K562 (cell line): Measurements from ENCODE around the gene GCGR. TPM values are rescaled to one million over a fixed set of nuclear protein-coding genes. Genes with fewer than 3 reads are reported as not detected.
A peak's percentile ranks its signal among the peaks of the same experiment; 100 is the strongest.

ENCODE experiments used
- AFF1 ChIP-seq, 2 experiments: fragments of 450-650 bp; IDR thresholded peaks; 2 replicates each; pipeline ENCODE4 v1.6.1; 2018; ENCODE audit warnings: mild to moderate bottlenecking in 2 of 2, low read depth in 1 of 2; ENCODE audit not compliant: partially characterized antibody in 2 of 2
- CEBPB ChIP-seq: fragments of 450-650 bp; IDR thresholded peaks from 2 replicates; pipeline ENCODE4 v1.6.1; 2016; ENCODE audit warnings: missing genetic modification characterization, missing compliant biosample characterization
- CREB3L1 ChIP-seq: fragments of 450-650 bp; IDR thresholded peaks from 2 replicates; pipeline ENCODE4 v1.6.1; 2014; ENCODE audit warnings: low read depth, mild to moderate bottlenecking, moderate library complexity, borderline replicate concordance
- GTF2A2 ChIP-seq: IDR thresholded peaks from 2 replicates; pipeline ENCODE4 v1.6.1; 2016; ENCODE audit warnings: mild to moderate bottlenecking, missing genetic modification characterization, missing compliant biosample characterization
- HLTF ChIP-seq: fragments of 450-650 bp; IDR thresholded peaks from 2 replicates; pipeline ENCODE4 v1.6.1; 2016
- MYC ChIP-seq, 2 experiments: fragments of 250-450 bp in 1 of 2; sonication (Bioruptor Pico) in 1 of 2; IDR thresholded peaks; 2 replicates each; pipeline versions ENCODE4 v1.5.1 to v1.6.1; 2012 to 2021; ENCODE audit warnings: low read depth in 2 of 2, borderline replicate concordance in 1 of 2, improper control_type of control experiment in 1 of 2, low read length in 1 of 2, mild to moderate bottlenecking in 1 of 2, moderate library complexity in 1 of 2
- POU5F1 ChIP-seq: fragments of 150-350 bp; IDR thresholded peaks from 2 replicates; pipeline ENCODE4 v1.6.1; 2014; ENCODE audit warnings: borderline replicate concordance, low read length, low read depth, mild to moderate bottlenecking; ENCODE audit not compliant: partially characterized antibody
- RBM17 ChIP-seq: fragments of 200-400 bp; formaldehyde crosslinking; IDR thresholded peaks from 2 replicates; pipeline ENCODE4 v1.6.1; 2017; ENCODE audit warnings: low read depth, mild to moderate bottlenecking, low read length, borderline replicate concordance
- RBM25 ChIP-seq: fragments of 200-400 bp; formaldehyde crosslinking; IDR thresholded peaks from 2 replicates; pipeline ENCODE4 v1.6.1; 2018; ENCODE audit warnings: low read length, low read depth, moderate library complexity; ENCODE audit not compliant: severe bottlenecking
- TCFL5 ChIP-seq: fragments of 250-450 bp; sonication (Bioruptor Pico); conservative IDR thresholded peaks from 2 replicates; pipeline ENCODE4 v1.6.1; 2021; ENCODE audit warnings: mild to moderate bottlenecking, moderate library complexity, matching md5 sums
- XRCC4 ChIP-seq: IDR thresholded peaks from one replicate; pipeline ENCODE4 v1.6.1; 2011; ENCODE audit not compliant: insufficient read depth, insufficient read length; ENCODE audit errors: extremely low read depth
- ZC3H11A ChIP-seq: IDR thresholded peaks from 2 replicates; pipeline ENCODE4 v1.6.1; 2012; ENCODE audit warnings: low read depth, low read length, improper control_type of control experiment
- ZNF23 ChIP-seq: fragments of 250-450 bp; sonication (Bioruptor Pico); IDR thresholded peaks from 2 replicates; pipeline ENCODE4 v1.4.0; 2020; ENCODE audit warnings: mild to moderate bottlenecking
- ZNF41 ChIP-seq: fragments of 250-450 bp; sonication (Bioruptor Pico); conservative IDR thresholded peaks from 2 replicates; pipeline ENCODE4 v1.4.0; 2020; ENCODE audit warnings: mild to moderate bottlenecking
- ZNF655 ChIP-seq: fragments of 250-450 bp; sonication (Bioruptor Pico); IDR thresholded peaks from 2 replicates; pipeline ENCODE4 v1.5.0; 2021
- ZNF696 ChIP-seq: fragments of 250-450 bp; sonication (Bioruptor Pico); conservative IDR thresholded peaks from 2 replicates; pipeline ENCODE4 v1.4.0; 2020; ENCODE audit warnings: mild to moderate bottlenecking, moderate library complexity
- polyA plus RNA-seq, 8 experiments: library from polyadenylated mRNA; depleted of rRNA in 4 of 8; stranded (reverse) in 5 of 8; unstranded in 3 of 8; fragments of >200 nt; fragmentation: Nextera tagmentation in 2 of 8; fragmentation: Illumina TruSeq in 1 of 8; extraction: Ambion mirVana in 2 of 8; extraction: Trizol in 1 of 8; gene quantifications; 2 replicates each; pipeline versions ENCODE4 v1.2.1 to v1.2.3, GENCODE V29; 2011 to 2014; ENCODE audit warnings: inconsistent platforms in 1 of 8, missing spikeins in 1 of 8
- total RNA-seq, 7 experiments: library from RNA; depleted of rRNA in 6 of 7; stranded (reverse); fragments of >200 nt in 6 of 7; fragmentation: Illumina TruSeq in 2 of 7; extraction: Trizol in 2 of 7; gene quantifications; 2 replicates each; pipeline versions ENCODE4 v1.2.1 to v1.2.3, GENCODE V29; 2011 to 2021; ENCODE audit warnings: low replicate concordance in 1 of 7
- TF ChIP-seq, protein P1 (sequence below): fragments of 450-650 bp; IDR thresholded peaks from 2 replicates; pipeline ENCODE4 v1.7.0; 2016; ENCODE audit warnings: borderline replicate concordance

The GCGR gene
- total and polyA plus RNA-seq, 9 of the 15 experiments (the other 6 are each of a cell fraction or from before 2014, with no cell fraction given) = not detected

- TF ChIP-seq ZNF655 (CRISPR knock-in tag) (no peak), AFF1 (IDR thresholded peaks at IDR 0.05; ENCODE audit: low read depth in 1 of 2, partially characterized antibody in 2 of 2) (no peak), ZNF696 (CRISPR knock-in tag) (no peak), ZNF23 (CRISPR knock-in tag) (no peak), GTF2A2 (tag) (no peak), XRCC4 (no peak), CREB3L1 (peak; percentile 74; the same call in 1 of the 2 replicates), ZNF41 (CRISPR knock-in tag) (no peak), POU5F1 (no peak), MYC (IDR thresholded peaks at IDR 0.05; ENCODE audit: low read depth, low read length) (peak; percentile 80), MYC (CRISPR knock-in tag; IDR thresholded peaks at IDR 0.05; ENCODE audit: borderline replicate concordance, low read depth) (no peak), RBM25 (no peak), ZC3H11A (no peak), TCFL5 (no peak), CEBPB (peak; percentile 34; the same call in 1 of the 2 replicates), HLTF (peak; percentile 61; the same call in 1 of the 2 replicates), RBM17 (no peak)
- TF ChIP-seq, protein P1, sequence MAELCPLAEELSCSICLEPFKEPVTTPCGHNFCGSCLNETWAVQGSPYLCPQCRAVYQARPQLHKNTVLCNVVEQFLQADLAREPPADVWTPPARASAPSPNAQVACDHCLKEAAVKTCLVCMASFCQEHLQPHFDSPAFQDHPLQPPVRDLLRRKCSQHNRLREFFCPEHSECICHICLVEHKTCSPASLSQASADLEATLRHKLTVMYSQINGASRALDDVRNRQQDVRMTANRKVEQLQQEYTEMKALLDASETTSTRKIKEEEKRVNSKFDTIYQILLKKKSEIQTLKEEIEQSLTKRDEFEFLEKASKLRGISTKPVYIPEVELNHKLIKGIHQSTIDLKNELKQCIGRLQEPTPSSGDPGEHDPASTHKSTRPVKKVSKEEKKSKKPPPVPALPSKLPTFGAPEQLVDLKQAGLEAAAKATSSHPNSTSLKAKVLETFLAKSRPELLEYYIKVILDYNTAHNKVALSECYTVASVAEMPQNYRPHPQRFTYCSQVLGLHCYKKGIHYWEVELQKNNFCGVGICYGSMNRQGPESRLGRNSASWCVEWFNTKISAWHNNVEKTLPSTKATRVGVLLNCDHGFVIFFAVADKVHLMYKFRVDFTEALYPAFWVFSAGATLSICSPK = peak; percentile 47; the same call in 1 of the 2 replicates
Observed at GRCh38 chr17:81831957-81832607, 28.1 kb downstream of the GCGR start (continued).
